Stimulated activated CD8-positive, alpha-beta memory T cell treated with anti-CD3 and anti-CD28 coated beads, Interleukin-15, amount 100 ng/mL, for 1 hour (primary cell): ENCODE measurements around the gene OOSP4B.
"Not testable (repeated sequence)": the region's sequence is repeated elsewhere in the genome, so short reads cannot be mapped to it uniquely, and the experiment has no call there.

Experiments used
- DNase-seq: peaks from one replicate; pipeline ENCODE4 v3.0.0-alpha.2; 2020; ENCODE audit warnings: low read depth

OOSP4B gene

DNA sequence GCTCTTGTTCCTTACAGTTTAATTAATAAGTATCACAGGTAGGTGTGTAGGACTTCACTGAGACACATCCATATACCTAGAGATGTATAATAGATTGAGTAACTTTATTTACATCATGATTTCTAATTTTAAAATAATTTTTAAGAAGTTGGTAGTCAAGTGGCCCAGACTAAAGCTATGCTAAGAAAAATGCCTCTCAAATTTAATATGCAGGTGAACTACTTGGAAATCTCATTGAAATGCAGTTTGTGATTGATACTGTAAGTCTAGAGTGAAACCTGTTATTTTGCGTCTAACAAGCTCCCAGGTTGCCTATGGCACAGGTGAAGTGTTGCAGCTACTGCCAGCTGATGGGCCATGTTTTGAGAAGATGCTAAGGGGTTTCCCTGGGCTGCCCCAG lies at the start of gene OOSP4B:
TSS of gene OOSP4B (plus strand) at position 301 of the 400 bp plus-strand sequence.
- DNase-seq = no peak

DNA sequence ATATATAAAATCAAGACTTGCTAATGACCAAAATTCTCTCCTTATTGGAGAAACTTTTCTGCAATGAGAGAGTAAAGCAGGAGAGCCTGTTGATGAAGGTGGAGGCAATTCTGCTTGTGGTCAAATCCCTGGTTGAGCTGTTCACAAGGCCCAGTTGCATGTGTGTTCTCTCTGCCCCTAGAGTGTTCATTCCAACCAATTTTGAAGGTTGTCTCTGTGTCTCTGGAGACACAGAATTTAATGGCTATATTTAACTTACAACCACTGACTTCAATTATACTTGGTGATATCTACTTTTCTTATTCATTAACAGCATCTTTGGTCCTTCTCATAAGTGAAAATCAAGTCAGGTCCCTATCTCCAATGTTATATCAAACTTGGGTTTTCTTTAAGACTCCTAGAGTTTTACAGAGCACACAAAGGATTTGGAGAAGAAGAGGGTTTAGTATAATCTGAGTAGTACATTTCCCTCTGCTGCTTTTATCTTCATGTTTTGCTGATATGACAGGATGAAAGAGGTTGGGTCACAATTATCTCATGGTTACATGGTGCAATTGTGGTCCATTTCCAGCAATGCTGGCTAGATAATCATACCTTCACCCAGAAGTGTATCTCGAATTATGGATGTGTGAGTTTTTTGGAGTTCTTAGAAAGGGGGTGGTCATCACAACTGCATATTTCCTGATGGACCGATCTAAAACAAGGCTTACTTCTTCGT lies 49.1 kb upstream of the OOSP4B start:
- no peak for DNase-seq

DNA sequence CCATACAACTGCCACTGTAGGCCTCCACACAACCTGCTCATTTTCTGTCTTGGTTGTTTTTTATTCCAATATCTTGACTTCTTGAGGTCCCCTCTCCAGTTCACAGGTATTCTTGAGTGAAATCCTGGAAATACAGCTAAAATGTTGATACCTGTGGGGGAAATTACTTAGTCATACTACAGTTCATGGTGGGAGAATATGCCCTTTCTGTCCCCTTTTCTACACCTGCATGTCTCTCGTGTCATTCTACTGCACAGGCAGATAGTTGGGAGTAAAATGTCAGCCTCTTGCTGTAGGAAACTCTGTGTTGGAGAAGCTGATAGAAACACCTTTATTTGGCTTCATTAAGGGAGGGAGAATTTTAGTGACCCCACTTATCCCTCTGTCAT lies 48.6 kb upstream of the OOSP4B start:
- DNase-seq = no peak

DNA sequence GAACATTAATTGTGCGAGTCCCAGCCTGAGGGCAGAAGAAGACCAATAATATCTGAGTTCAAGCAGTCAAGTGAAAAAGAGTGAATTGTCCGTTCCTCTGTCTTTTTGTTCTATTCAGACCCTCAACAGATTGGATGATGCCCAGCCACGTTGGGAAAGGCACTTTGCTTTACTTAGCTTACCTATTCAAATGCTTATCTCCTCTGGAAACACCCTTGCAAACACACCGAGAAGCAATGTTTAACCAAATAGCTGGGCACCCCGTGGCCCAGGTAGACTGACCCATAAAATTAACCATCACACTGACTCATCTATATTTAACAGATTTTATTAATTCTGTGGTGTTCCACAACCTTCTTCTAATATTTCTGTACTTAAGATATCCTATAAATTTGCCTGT lies 43.9 kb upstream of the OOSP4B start:
- DNase-seq = no peak

DNA sequence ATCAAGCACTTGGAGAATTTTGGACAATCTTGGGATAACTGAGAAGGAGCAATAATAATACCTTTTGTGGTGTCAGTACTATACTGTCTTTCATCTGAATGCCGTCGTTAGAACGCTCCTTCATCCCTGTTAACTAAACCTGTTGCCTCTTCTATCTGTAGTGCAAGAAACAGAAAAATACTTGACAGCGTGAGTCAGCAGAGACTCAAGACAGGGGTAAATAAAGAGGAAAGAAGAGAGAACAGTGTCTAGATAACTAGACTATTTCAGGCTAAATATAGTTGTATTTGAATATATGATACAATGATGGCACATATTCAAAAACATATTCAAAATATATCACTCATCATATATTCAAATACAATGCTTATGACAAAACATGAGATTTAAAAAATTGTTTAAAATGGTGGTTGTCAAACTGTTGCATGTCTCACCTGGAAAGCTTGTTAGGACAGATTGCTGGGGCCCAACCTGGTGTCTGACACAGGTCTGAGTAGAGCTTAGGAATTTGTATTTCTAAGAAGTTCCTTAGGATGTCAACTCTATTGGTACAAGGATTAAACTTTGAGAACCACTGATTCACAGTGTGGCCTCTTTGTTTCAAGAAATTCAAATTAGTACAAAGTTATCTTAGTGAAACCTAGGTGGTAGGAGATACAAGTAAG lies 35.7 kb upstream of the OOSP4B start:
- DNase-seq = no peak

DNA sequence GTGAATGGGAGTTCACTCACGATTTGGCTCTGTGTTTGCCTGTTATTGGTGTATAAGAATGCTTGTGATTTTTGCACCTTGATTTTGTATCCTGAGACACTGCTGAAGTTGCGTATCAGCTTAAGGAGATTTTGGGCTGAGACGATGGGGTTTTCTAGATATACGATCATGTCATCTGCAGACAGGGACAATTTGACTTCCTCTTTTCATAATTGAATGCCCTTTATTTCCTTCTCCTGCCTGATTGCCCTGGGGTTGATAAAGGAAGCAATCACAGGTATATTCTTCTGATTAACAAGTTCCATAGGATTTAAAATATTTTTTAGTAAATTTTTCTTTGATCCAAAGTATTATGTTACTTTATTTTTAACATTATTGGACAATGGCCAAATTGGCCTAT lies 34.9 kb upstream of the OOSP4B start:
- DNase-seq = not testable (repeated sequence)

DNA sequence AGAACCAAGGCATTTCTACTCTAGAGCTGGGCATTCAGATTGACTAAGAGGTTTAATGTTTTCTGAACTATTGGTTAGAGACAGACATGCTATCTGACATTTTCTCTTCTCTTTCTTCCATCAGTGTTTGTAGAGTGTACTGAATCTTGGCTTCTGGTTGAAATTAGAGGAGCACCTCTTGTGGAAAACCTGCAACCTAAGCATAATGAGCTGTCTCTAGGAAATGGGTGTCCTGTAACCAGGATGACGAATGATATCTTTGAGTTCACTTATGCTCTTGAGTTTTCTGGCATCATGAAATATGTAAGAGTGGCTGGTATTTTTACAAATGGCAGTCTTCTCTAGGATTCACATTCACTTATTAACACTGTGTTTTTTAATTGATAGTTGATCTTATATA lies 33.8 kb upstream of the OOSP4B start:
- no peak for DNase-seq

DNA sequence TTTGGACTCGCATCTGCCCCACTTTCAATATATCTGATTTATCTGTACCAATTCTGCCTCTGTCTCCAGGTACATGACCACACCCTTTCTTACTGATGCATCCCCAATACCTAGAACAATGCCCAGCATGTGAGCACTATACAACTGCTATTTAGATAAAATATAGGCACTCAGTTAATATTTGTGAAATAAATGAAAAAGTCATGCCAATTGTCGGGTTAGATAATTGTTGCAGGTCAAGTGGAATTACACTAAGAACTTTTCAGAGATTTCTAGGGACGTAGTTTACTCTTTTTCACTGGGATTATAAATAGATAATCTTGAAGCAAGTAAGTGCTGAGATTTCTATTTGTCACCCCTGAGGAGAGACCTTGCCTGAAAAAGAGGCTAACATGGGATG lies 32.6 kb upstream of the OOSP4B start:
- DNase-seq = no peak

DNA sequence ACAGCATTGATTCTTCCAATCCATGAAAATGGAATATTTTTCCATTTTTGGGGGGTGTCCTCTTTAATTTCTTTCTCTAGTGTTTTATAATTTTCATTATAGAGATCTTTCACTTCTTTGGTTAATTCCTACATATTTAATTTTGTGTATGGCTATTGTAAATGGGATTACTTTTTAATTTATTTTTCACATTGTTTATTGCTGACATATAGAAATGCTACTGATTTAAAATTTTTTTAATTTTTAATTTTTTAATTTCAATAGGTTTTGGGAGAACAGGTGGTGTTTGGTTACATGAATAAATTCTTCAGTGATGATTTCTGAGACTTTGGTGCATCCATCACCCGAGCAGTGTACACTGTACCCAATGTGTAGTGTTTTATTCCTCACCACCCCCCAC lies 26.6 kb upstream of the OOSP4B start:
- DNase-seq = no peak

DNA sequence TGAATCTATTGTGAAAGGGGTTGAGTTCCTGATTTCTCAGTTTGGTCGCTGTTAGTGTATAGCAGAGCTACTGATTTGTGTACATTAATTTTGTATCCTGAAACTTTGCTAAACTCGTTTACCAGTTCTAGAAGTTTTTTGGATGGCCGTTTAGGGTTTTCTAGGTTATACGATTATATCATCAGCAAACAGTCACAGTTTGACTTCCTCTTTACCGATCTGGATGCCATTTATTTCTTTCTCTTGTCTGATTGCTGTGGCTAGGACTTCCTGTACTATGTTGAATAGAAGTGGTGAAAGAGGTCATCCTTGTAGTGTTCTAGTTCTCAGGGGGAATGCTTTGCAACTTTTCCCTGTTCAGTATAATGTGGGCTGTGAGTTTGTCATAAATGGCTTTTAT lies 24.6 kb upstream of the OOSP4B start:
- DNase-seq = no peak

DNA sequence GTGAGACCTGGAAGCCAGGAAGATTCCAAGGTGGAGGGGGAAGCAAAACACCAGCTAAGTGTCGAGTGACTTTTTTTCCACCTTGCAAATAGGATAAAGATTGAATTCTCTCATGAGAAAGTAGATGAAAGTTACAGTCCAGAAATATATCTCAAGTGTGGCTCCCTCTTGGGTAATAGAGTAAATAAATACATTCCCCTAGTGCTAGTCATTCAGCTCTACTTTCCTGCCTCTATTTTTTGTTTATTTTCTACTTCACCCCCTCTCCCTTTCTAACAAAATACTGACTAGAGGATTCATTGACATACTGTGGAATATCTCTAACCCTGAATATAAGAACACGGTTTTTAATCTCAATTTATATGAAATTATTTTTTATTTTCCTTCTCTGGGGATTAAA lies 19.2 kb upstream of the OOSP4B start:
- no peak for DNase-seq

DNA sequence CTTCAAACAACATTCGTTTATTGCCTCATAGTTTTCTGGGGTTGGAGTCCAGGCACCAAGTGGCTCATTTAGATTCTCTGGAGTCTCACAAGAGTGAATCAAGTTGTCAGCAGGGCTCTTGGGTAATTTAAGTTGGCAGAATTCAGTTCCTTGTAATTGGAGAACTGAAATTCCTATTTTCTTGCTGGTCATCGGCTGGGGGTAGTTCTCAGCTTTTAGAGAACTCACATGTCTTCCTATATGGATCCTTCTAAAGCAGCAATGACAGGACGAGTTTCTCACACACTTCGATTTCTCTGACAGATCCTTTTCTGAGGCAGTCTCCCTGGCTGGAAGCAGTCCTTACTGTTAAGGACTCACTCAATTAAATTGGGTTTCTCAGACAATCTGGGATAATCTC lies 17.3 kb upstream of the OOSP4B start:
- DNase-seq = no peak

DNA sequence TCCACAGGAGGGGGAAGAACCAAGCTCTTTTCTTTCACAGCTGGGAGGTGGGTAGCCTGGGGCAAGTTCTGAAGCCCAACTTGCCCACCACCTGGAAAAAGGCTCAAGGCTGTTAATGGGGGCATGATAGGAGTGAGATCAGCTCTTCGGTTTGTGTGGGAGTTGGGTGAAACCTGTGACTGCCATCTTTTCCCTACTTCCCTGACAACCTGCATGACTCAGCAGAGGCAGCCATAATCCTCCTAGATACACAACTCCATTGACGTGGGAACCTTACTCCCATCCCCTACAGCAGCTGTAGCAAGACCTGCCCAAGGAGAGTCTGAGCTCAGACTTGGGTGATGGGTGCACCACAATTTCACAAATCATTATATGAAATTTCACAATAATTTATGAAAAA lies 13.3 kb upstream of the OOSP4B start:
- no peak for DNase-seq

DNA sequence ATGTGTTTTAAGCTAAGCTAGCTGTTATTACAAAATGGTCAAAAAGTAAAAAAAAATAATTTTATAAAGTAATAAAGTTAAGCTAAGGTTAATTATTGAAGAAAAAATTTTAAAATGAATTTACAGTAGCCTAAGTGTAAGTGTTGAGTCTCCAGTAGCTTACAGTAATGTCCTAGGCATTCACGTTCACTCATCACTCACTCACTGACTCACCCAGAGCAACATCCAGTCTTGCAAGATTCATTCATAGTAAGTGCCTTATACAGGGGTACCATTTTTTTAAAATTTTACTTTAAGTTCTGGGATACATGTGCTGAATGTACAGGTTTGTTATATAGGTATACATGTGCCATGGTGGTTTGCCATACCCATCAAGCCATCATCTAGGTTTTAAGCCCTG lies 11.6 kb upstream of the OOSP4B start:
- no peak for DNase-seq

DNA sequence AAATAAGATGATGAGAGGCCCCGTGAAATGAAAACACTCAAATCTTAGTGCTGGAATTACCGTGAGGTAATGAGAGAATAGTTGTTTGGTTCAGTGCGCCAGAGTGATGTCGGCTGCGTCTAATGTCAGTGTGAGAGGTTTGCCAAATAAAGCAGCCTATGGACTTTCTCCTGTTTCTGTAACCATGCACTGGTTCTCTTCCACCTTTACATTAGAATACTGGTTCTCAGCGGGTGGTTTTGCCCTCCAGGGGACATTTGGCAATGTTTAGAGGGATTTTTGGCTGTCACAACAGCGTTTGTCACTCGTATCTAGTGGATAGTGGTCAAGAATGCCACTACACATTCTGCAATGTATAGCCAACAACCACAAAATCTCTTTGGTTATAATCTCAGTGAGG lies 1.1 kb downstream of the OOSP4B start:
- no peak for DNase-seq

DNA sequence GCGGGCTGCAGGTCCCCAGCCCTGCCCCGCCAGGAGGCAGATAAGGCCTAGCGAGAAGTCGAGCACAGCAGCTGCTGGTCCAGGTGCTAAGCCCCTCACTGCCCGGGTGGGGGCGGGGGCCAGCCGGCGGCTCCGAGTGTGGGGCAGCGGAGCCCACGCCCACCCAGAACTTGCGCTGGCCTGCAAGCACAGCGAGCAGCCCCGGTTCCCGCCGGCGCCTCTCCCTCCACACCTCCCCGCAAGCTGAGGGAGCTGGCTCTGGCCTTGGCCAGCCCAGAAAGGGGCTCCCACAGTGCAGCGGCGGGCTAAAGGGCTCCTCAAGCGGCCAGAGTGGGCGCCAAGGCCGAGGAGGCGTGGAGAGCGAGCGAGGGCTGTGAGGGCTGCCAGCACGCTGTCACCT lies 3.4 kb downstream of the OOSP4B start:
- DNase-seq = not testable (repeated sequence)

DNA sequence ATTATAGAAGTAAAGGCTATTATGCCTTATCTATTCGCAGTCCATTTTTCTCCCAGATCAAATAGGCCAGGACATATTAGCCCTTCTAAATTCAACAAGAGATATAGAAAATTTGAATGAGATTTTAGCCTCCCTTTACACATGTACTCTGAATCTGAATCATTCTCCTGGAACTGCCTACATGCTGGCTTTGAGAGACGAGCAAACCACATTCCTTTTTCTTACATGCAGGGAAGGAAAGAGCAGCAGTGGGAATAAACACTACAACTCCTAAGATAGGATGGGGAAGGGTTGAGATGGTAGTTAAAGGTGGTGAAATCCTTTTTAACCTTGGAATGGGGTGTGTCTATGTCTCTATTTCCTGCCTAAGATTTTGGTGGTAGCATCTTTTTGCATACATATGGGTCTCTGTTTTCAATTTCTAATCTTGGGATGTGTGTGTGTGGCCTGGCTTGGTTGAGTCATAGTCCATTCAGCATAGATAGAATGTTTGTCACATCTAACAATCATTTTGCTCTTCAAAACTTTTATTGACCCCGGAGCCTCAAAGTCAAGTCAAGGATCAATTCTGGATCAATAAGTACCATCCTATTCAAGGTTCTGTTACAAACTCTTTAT lies 12.1 kb downstream of the OOSP4B start:
- DNase-seq = no peak

DNA sequence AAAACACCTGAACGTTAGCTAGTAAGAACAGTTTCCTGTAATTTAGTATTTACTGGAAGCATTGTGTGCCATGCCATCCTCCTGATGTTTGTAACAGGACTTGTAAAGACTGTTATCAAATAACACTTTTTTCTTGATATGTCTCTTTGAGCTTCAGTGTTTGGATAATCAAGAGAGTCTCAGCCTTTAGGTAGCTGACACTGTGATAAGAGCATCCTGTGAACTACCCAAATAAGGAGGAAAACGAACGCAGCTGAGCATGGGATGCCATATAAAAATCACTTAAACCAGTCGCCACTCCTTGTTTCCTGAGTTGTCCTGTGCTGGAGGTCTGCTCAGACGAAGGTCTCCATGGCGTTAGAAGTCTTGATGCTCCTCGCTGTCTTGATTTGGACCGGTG lies 23.1 kb downstream of the OOSP4B start, which contains the start of gene OOSP2:
TSS of gene OOSP2 (plus strand) at position 301 of the 400 bp plus-strand sequence. CDS start at position 352, 51 bp downstream.
- DNase-seq = no peak

DNA sequence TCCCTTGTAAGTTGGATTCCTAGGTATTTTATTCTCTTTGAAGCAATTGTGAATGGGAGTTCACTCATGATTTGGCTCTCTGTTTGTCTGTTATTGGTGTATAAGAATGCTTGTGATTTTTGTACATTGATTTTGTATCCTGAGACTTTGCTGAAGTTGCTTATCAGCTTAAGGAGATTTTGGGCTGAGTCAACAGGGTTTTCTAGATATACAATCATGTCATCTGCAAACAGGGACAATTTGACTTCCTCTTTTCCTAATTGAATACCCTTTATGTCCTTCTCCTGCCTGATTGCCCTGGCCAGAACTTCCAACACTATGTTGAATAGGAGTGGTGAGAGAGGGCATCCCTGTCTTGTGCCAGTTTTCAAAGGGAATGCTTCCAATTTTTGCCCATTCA lies 33.4 kb downstream of the OOSP4B start:
- not testable (repeated sequence) for DNase-seq

DNA sequence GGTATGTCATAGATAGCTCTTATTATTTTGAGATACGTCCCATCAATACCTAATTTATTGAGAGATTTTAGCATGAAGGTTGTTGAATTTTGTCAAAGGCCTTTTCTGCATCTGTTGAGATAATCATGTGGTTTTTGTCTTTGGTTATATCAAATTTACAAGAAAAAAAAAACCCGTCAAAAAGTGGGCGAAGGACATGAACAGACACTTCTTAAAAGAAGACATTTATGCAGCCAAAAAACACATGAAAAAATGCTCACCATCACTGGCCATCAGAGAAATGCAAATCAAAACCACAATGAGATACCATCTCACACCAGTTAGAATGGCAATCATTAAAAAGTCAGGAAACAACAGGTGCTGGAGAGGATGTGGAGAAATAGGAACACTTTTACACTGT lies 33.9 kb downstream of the OOSP4B start:
- DNase-seq = not testable (repeated sequence)

DNA sequence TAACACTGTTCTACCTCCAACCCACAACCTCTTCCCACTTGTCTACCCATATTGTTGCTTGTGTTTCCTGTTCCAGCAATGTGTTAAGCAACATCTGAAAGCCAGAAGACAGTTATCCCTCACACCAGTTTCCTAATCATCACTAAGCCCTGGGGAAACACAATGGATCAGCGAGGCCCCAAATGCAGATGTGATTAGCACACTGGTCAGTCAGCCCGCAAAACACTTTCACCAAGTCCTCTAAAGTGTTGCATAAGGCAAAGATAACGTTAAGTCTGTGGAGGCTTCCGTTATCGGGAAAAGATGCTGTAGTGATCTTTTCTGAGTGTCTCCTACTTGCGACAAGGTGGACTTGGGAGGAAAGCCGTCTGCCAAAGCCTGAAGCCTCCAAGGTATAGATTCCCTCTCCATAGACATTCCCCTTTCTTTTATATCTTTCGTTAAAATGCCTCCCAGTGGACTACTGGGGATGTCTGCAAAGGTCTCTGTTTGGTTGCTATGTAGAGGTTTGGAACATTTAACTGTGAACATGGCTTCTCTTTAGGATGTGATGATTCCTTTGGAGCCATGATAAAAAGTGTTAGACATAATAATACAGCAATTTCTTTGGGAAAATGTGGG lies 39.5 kb downstream of the OOSP4B start, which contains the start of gene MS4A3:
TSS of gene MS4A3 (plus strand) at position 317 of the 621 bp plus-strand sequence. CDS start 4,496 bp downstream, outside the sequence.
- no peak for DNase-seq

DNA sequence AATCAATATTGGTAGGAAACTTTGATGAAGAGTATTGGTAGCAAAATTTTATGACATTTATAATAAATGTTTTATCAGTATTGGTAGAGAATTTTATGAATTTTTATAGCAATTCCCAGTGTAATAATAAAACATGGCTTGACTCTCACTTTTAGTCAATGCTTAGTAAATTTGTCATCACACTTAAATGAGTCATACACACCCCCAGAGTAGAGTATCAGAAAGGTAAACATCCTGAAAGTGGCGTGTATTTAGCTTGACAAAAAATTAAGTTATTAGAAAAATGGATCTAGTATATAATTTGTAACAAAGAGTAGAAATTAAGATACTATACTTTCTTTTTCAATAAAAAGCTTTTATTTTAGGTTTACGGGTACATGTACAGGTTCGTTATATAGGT lies 42.1 kb downstream of the OOSP4B start:
- no peak for DNase-seq
